Breast epithelium (tissue), 3 donors: Measurements from ENCODE around the gene KCTD20.

Experiments used
- POLR2A ChIP-seq: fragments of 450-650 bp; IDR thresholded peaks from one replicate; pipeline ENCODE4 v1.6.1; 2016; ENCODE audit warnings: antibody characterized with exemption, mild to moderate bottlenecking, moderate library complexity
- POLR2AphosphoS5 ChIP-seq, 3 donors: sonication (generic); formaldehyde crosslinking; IDR thresholded peaks; one replicate each; pipeline ENCODE4 v1.6.1; 2017; ENCODE audit warnings: antibody characterized with exemption in 3 of 3
- TF ChIP-seq, protein P1 (sequence below), 3 donors: fragments of 450-650 bp; IDR thresholded peaks; one replicate each; pipeline ENCODE4 v1.5.1; 2016 to 2017; ENCODE audit warnings: antibody characterized with exemption in 3 of 3, mild to moderate bottlenecking in 3 of 3, moderate library complexity in 3 of 3

DNA sequence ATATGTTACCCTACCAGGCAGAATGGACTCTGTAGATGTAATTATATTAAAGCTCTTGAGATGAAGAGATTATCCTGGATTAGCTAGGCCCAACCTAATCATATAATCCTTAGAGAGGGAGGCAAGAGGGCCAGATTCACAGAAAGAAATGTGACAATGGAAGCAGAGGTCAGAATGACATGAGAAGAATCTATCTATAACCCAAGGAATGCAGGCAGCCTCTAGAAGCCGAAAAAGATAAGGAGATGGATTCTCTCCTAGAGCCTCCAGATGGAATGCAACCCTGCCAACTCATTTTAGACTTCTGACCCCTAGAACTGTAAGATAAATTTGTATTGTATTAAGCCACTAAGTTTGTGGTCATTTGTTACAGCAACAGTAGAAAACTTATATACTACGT lies 12.4 kb upstream of the KCTD20 start:
- TF ChIP-seq, protein P1, sequence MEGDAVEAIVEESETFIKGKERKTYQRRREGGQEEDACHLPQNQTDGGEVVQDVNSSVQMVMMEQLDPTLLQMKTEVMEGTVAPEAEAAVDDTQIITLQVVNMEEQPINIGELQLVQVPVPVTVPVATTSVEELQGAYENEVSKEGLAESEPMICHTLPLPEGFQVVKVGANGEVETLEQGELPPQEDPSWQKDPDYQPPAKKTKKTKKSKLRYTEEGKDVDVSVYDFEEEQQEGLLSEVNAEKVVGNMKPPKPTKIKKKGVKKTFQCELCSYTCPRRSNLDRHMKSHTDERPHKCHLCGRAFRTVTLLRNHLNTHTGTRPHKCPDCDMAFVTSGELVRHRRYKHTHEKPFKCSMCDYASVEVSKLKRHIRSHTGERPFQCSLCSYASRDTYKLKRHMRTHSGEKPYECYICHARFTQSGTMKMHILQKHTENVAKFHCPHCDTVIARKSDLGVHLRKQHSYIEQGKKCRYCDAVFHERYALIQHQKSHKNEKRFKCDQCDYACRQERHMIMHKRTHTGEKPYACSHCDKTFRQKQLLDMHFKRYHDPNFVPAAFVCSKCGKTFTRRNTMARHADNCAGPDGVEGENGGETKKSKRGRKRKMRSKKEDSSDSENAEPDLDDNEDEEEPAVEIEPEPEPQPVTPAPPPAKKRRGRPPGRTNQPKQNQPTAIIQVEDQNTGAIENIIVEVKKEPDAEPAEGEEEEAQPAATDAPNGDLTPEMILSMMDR (IDR thresholded peaks at IDR 0.05): no peak
- TF ChIP-seq POLR2AphosphoS5 (IDR thresholded peaks at IDR 0.05) (no peak), POLR2A (no peak)
